ENCODE results near the gene CACNA1C.

Gene CACNA1C

GRCh38 chr12:2374092-2374906 lies 321.5 kb downstream of the CACNA1C start:
- in situ Hi-C loops (cut with HindIII; ENCODE audit: low sequenced_read_pairs): no loop called here

- in situ Hi-C loops (cut with HindIII; ENCODE audit: low sequenced_read_pairs): no loop called here
These were observed 323.1 kb downstream of the CACNA1C start for GRCh38 chr12:2375871-2376270.

- in situ Hi-C loops (cut with HindIII; ENCODE audit: low sequenced_read_pairs): no loop called here
These were observed 324.3 kb downstream of the CACNA1C start for GRCh38 chr12:2376908-2377657.

GRCh38 chr12:2378835-2379330 lies 326.1 kb downstream of the CACNA1C start:
- in situ Hi-C loops (cut with HindIII; ENCODE audit: low sequenced_read_pairs): no loop called here

GRCh38 chr12:2380946-2381345 lies 328.2 kb downstream of the CACNA1C start:
- in situ Hi-C loops (cut with HindIII; ENCODE audit: low sequenced_read_pairs): no loop called here

GRCh38 chr12:2382370-2383155 lies 329.8 kb downstream of the CACNA1C start:
- in situ Hi-C loops (cut with HindIII; ENCODE audit: low sequenced_read_pairs): no loop called here

- in situ Hi-C loops (cut with HindIII; ENCODE audit: low sequenced_read_pairs): no loop called here
These were observed 330.7 kb downstream of the CACNA1C start for GRCh38 chr12:2383325-2384028.

- in situ Hi-C loops (cut with HindIII; ENCODE audit: low sequenced_read_pairs): no loop called here
These were observed 331.2 kb downstream of the CACNA1C start for GRCh38 chr12:2384029-2384386.

- in situ Hi-C loops (cut with HindIII; ENCODE audit: low sequenced_read_pairs): no loop called here
These were observed 332.0 kb downstream of the CACNA1C start for GRCh38 chr12:2384533-2385351.

- in situ Hi-C loops (cut with HindIII; ENCODE audit: low sequenced_read_pairs): no loop called here
These were observed 332.7 kb downstream of the CACNA1C start for GRCh38 chr12:2385529-2385928.

- in situ Hi-C loops (cut with HindIII; ENCODE audit: low sequenced_read_pairs): no loop called here
These were observed 333.8 kb downstream of the CACNA1C start for GRCh38 chr12:2386566-2386965.

- in situ Hi-C loops (cut with HindIII; ENCODE audit: low sequenced_read_pairs): no loop called here
These were observed 334.5 kb downstream of the CACNA1C start for GRCh38 chr12:2387103-2387834.

- in situ Hi-C loops (cut with HindIII; ENCODE audit: low sequenced_read_pairs): no loop called here
These were observed 336.4 kb downstream of the CACNA1C start for GRCh38 chr12:2389079-2389790.

- in situ Hi-C loops (cut with HindIII; ENCODE audit: low sequenced_read_pairs): no loop called here
These were observed 337.3 kb downstream of the CACNA1C start for GRCh38 chr12:2390133-2390532.

- in situ Hi-C loops (cut with HindIII; ENCODE audit: low sequenced_read_pairs): no loop called here
These were observed 338.1 kb downstream of the CACNA1C start for GRCh38 chr12:2390850-2391390.

- in situ Hi-C loops (cut with HindIII; ENCODE audit: low sequenced_read_pairs): no loop called here
These were observed 339.0 kb downstream of the CACNA1C start for GRCh38 chr12:2391740-2392331.

GRCh38 chr12:2393016-2393415 lies 340.2 kb downstream of the CACNA1C start:
- in situ Hi-C loops (cut with HindIII; ENCODE audit: low sequenced_read_pairs): no loop called here

- in situ Hi-C loops (cut with HindIII; ENCODE audit: low sequenced_read_pairs): no loop called here
These were observed 341.2 kb downstream of the CACNA1C start for GRCh38 chr12:2393996-2394395.
